Stimulated activated naive B cell treated with anti-CD40 and anti-IgM and Interleukin-4, amounts not matched to agents 10 μg/mL and 1 μg/mL and 100 μg/mL, for 72 hours (primary cell): ENCODE results near the gene OGFOD2.
"Not testable (repeated sequence)": the region's sequence is repeated elsewhere in the genome, so short reads cannot be mapped to it uniquely, and the experiment has no call there.

ENCODE experiments used
- ATAC-seq, 2 donors: fragments of 150-1000 bp; cut with Tn5 transposase; replicated peaks; 2 replicates each; pipeline ENCODE4 v1.10.0; 2021; ENCODE audit warnings: moderate library complexity in 1 of 2
- DNase-seq: peaks from one replicate; pipeline ENCODE4 v3.0.0; 2021
- H3K27ac Mint-ChIP-seq: one replicate; pipeline ENCODE4 v1.8.0; 2022; ENCODE audit warnings: mild to moderate bottlenecking, mixed read lengths
- H3K27me3 Mint-ChIP-seq, 2 donors: one replicate each; pipeline ENCODE4 v1.8.0; 2022; ENCODE audit warnings: mixed read lengths in 2 of 2
- H3K36me3 Mint-ChIP-seq, 2 donors: one replicate each; pipeline ENCODE4 v1.8.0; 2022; ENCODE audit warnings: mixed read lengths in 2 of 2, mild to moderate bottlenecking in 1 of 2
- H3K4me1 Mint-ChIP-seq, 2 donors: one replicate each; pipeline ENCODE4 v1.8.0; 2022; ENCODE audit warnings: mixed read lengths in 2 of 2, mild to moderate bottlenecking in 1 of 2
- H3K4me3 Mint-ChIP-seq, 2 donors: one replicate each; pipeline ENCODE4 v1.8.0; 2022; ENCODE audit warnings: mild to moderate bottlenecking in 2 of 2, mixed read lengths in 2 of 2, moderate library complexity in 1 of 2
- H3K9me3 Mint-ChIP-seq, 2 donors: one replicate each; pipeline ENCODE4 v1.8.0; 2022; ENCODE audit warnings: mixed read lengths in 2 of 2, mild to moderate bottlenecking in 1 of 2

OGFOD2 gene

DNA sequence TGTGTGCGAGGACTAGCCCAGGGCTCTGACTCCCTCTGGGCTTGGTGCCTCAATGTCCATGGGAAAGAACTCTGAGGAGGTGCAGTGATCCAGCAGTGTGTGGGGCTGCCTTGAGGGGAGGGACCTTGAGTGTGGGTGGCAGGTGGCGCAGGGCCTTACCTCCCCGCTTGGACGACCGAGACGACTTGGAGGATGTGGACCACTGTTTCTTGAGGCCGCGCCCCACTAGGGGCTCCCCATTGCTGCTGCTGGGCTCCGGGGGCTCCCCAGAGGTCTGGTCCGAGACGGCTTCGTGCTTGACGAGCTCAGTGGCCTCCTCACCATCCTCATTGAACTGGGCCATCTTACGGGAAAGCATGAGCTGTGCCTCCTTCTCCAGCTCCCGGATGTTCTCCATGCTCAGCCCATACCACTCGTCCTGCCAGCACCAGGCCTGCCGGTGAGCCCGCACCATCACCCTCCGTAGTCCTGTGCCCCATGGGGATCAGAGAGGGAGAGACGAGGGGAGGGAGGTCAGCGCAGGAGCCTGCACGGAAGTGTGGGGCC is 30.1 kb downstream of the OGFOD2 start:
- Mint-ChIP-seq H3K9me3 (no peaks in the 10 kb centered on the region), H3K4me3 (no peak overlapping the region), H3K36me3 (peaks cover 13 to 14% of the 10 kb centered on the region in 2 donors), H3K27ac (no peak overlapping the region), H3K4me1 (peaks cover 0 to 5% of the 10 kb centered on the region in 2 donors), H3K27me3 (no peaks in the 10 kb centered on the region)
- no peak for ATAC-seq
- no peak for DNase-seq

DNA sequence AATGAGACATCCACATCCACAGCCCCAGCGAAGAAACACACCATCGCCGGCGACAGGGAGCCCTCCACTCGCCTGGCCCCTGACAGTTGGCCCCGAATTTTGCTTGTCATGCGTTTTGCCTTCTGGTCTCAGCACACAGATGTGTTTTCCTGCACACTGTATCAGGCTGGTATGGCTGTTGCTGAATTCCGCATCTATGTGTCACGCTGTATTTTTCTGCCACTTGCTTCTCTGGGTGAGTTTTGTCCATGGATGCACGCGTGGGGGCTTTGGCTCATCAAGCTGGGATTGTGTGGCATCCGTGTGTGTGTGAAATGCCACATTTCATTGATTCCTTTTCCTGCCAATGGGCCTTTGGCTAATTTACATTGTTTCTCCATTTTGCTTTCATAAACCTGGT is 31.9 kb downstream of the OGFOD2 start:
- Mint-ChIP-seq H3K9me3 (no peaks in the 10 kb centered on the region), H3K4me3 (no peak overlapping the region), H3K4me1 (no peaks in the 10 kb centered on the region), H3K36me3 (peaks cover 11 to 14% of the 10 kb centered on the region in 2 donors), H3K27me3 (no peaks in the 10 kb centered on the region), H3K27ac (no peak overlapping the region)
- DNase-seq (no peak), ATAC-seq (no peak)

DNA sequence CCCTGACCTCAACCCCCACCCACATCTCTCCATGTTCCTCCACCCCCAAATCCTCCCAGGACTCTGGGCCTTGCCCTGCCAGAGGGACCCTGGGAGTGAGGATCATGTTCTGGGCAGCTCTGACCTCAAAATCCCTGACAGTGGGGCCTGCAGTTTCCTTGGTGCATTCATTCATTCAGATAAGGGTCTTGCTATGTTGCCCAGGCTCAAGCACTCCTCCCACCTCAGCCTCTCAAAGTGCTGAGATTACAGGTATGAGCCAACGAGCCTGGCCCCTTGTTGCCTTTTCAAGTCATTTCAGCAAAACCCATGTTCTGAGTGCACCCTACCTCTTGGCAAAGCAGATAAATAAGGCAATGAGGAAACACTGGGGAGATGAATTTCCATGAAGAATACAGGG is 35.1 kb downstream of the OGFOD2 start:
- no peaks in the 10 kb centered on the region for H3K9me3 Mint-ChIP-seq
- ATAC-seq (no peak), DNase-seq (no peak)
- no peak overlapping the region for H3K4me3 Mint-ChIP-seq
- H3K27me3 Mint-ChIP-seq, result no peaks in the 10 kb centered on the region
- H3K27ac Mint-ChIP-seq, result no peak overlapping the region
- H3K4me1 Mint-ChIP-seq, result no peaks in the 10 kb centered on the region
- peaks cover 8 to 9% of the 10 kb centered on the region in 2 donors for H3K36me3 Mint-ChIP-seq

DNA sequence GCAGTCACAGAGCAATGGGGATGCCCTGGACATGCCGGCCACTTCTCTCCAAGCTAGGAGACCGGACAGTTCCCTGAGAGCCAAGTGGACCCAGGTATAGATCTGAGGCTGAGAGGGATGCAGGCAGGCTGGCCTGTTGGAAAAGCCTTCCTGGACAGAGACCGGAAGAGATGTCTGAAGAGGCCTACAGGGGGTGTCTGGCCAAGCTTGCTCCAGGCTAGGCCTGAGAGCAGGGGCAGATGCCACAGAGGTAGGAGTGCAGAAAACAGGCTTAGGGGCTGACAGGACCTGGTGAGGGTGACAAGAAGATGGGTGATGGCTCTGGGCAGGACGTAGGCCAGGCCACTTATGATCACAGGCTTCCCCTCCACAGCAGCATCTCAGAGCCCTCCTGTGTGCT is 35.6 kb downstream of the OGFOD2 start:
- H3K27ac Mint-ChIP-seq, result no peak overlapping the region
- ATAC-seq, result no peak
- no peaks in the 10 kb centered on the region for H3K9me3 Mint-ChIP-seq

DNA sequence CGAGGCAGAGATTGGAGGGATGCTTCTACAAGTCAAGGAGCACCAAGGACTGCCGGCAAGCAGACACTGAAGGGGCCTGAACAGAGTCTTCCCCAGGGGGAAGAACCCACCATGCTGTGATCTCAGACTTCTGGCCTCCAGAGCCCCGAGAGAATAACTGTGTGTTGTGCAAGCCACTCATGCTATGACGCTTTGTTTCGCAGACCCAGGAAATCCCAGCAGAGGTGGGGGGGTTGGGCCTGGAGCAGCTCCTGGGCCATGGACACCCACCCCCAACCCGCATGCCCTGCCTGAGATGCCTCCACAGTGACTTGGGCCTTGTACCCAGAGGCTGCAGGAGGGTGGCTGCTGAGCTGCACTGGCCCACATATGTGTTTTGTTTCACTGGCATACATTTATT is 36.7 kb downstream of the OGFOD2 start:
- no peak for DNase-seq
- no peak for ATAC-seq
- H3K4me3 Mint-ChIP-seq, result no peak overlapping the region
- H3K4me1 Mint-ChIP-seq, result no peaks in the 10 kb centered on the region
- no peak overlapping the region for H3K27ac Mint-ChIP-seq
- H3K9me3 Mint-ChIP-seq, result no peaks in the 10 kb centered on the region
- no peaks in the 10 kb centered on the region for H3K27me3 Mint-ChIP-seq
- peaks cover 7 to 8% of the 10 kb centered on the region in 2 donors for H3K36me3 Mint-ChIP-seq

More for the DNA sequence above, 35.6 kb downstream of the OGFOD2 start:
- no peak for DNase-seq
- Mint-ChIP-seq H3K4me3 (no peak overlapping the region), H3K36me3 (peaks cover 7 to 8% of the 10 kb centered on the region in 2 donors), H3K27me3 (no peaks in the 10 kb centered on the region), H3K4me1 (no peaks in the 10 kb centered on the region)

DNA sequence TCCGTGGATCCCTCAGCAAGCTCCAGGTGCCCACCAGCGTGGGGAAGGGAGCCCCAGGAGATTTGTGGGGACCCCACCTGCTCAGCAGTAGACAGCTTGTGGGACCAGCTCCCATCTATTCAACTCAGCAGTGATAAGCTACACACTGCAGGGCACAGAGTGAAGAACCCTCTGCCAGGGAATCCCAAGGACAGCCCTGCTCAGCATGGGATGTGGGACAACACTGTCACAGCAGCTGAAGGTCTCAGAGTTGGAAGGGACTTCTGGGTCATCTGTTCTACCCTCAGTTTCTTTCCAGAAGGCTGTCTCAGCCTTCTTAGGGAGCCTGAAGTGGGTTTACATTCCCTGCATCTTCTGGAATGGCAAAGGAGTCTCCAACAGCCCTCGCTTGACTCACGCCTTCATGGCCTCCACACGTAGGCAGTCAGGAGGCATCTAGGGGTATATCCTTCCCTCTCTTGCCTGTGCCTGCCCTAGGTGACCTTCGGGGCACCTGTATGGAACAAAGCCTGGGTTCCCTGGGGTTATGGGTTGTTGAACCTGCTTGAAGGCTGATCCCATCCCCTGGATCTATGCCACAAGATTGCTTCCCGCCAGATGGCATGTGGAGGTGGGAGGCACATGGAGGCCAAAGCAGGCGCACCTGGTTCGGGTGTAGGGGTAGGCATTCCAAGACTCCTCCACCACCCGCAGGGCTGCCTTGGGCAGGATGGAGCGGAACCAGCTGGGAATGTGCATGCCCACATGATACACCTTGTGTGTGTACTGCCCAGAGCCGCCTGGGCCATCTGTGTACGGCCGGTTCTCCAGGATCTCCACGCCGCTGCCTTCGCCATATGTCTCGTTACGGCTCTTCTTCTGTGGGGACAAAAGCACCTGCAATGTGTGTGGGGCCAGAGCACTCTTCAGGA is 38.4 kb downstream of the OGFOD2 start:
- Mint-ChIP-seq H3K4me1 (peaks cover 0 to 1% of the 10 kb centered on the region in 2 donors), H3K4me3 (no peak overlapping the region), H3K27ac (no peak overlapping the region), H3K9me3 (no peaks in the 10 kb centered on the region), H3K36me3 (peaks cover 4 to 5% of the 10 kb centered on the region in 2 donors), H3K27me3 (no peaks in the 10 kb centered on the region)
- DNase-seq (no peak), ATAC-seq (no peak)

DNA sequence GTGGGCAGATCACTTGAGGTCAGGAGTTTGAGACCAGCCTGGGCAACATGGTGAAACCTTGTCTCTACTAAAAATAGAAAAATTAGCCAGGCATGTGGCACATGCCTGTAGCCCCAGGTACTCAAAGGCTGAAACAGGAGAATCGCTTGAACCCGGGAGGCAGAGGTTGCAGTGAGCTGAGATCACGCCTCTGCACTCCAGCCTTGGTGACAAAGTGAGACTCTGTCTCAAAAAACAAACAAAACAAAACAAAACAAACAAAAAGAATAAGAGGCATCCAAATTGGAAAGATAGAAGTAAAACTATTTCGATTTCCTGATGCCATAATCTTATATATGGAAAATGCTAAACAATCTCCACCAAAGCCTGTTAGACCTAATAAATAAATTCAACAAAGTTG is 39.4 kb downstream of the OGFOD2 start:
- H3K27ac Mint-ChIP-seq, DNase-seq, H3K4me1 Mint-ChIP-seq, ATAC-seq, H3K36me3 Mint-ChIP-seq, H3K27me3 Mint-ChIP-seq, H3K9me3 Mint-ChIP-seq, H3K4me3 Mint-ChIP-seq: not testable (repeated sequence)

DNA sequence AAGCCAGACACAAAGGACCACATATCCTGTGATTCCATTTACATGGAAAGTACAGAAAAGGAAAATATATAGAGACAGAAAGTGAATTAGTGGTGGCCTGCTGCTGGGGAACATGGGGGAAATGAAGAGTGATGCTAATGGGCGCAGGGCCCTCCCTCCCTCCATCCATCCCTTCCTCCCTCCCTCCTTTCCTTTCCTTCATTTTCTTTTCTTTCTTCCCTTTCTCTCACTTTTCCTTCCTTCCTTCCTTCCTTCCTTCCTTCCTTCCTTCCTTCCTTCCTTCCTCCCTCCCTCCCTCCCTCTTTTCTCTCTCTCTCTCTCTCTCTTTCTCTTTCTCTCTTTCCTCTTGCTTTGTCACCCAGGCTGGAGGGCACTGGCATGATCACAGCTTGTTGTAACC is 42.7 kb downstream of the OGFOD2 start:
- no peak overlapping the region for H3K27ac Mint-ChIP-seq
- no peaks in the 10 kb centered on the region for H3K27me3 Mint-ChIP-seq
- no peak overlapping the region for H3K4me3 Mint-ChIP-seq
- peaks cover 4 to 5% of the 10 kb centered on the region in 2 donors for H3K4me1 Mint-ChIP-seq
- peaks cover 0 to 1% of the 10 kb centered on the region in 2 donors for H3K36me3 Mint-ChIP-seq
- H3K9me3 Mint-ChIP-seq, result no peaks in the 10 kb centered on the region
- no peak for DNase-seq
- no peak for ATAC-seq

DNA sequence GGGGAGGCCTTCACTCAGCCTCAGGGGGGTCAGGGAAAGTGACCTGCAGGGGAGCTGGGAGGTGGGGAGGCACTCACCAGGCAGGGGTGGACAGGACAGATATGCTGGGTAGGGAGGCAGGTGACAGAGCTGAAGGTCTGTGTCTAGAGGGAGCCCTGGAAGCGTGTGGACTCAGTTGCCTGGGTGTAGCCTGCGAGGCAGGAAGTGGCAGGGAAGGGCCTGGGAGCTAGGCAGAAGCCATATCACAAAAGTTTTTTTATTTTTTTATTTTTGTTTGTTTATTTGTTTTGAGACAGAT is 44.7 kb downstream of the OGFOD2 start:
- ATAC-seq (no peak), DNase-seq (no peak)
- H3K27ac Mint-ChIP-seq, result no peak overlapping the region
- peaks cover 4 to 7% of the 10 kb centered on the region in 2 donors for H3K4me1 Mint-ChIP-seq
- H3K4me3 Mint-ChIP-seq, result no peak overlapping the region
- H3K27me3 Mint-ChIP-seq, result no peaks in the 10 kb centered on the region
- H3K36me3 Mint-ChIP-seq, result peaks cover 0 to 1% of the 10 kb centered on the region in 2 donors
- H3K9me3 Mint-ChIP-seq, result no peaks in the 10 kb centered on the region

DNA sequence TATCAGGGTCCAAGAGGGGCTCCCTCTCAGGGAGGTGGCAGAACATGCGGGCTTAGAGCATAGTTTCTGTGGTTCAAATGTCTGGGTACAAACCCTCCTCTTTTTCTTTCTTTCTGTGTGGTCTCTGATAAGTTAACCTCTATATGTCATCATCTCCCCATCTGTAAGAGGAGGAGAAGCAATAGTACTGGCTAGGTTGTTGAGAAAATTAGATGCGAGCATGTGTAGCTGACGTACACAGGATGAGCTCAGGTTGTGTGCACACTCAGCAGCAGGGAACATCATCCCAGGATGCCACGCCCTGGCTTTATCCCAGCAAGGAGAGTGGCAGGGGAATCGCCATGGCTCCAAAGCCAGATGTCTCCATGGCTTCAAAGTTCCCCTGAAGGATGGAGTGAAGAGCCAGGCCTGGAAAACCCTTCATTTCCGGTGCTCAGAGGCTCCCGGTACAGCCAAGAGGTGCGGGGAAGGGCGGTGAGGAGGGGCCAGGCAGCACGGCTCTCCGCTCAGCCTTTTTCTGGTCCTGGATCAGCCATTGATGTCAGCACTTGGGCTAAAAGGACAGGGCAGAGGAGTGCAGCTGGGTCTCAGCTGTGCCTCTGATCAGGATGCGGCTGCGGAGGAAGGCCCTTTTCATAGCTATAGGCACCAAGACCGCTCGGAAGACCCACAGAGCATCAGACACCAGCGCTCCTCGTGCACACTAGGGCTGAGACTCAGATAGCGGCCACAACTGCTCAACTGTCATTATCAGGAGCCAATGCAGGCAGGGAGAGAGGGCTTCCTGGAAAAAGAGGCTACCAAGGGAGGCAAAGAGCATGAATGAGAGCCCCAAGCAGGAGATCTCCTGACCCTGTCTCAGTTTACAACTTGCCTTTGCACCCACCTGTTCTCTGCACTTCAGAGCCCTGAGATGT is 46.9 kb downstream of the OGFOD2 start:
- Mint-ChIP-seq H3K4me3 (no peak overlapping the region), H3K27me3 (no peaks in the 10 kb centered on the region)

DNA sequence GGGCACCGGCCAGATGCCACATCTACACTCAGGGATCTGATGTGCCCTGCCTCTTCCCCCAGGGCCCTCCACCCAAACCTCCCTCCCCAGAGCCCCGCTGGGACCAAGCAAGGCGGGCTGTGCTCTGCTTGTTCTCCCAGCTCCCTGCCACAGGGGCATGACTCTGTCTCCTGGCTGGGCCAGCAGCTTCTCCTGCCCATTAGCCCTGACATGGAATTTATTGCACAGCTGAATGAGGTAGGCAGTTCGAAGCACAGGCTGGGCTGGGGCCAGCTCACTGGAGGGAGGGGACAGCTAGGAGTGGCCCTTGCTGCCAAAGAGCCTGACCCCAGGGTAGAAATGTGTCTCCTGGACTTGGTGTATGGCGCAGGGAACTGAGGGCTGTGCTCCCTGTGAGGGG is 47.8 kb downstream of the OGFOD2 start:
- H3K27ac Mint-ChIP-seq, result no peak overlapping the region
- no peaks in the 10 kb centered on the region for H3K27me3 Mint-ChIP-seq
- no peaks in the 10 kb centered on the region for H3K9me3 Mint-ChIP-seq
- DNase-seq (no peak), ATAC-seq (no peak)
- H3K4me3 Mint-ChIP-seq, result no peak overlapping the region
- peaks cover 4 to 8% of the 10 kb centered on the region in 2 donors for H3K4me1 Mint-ChIP-seq
- peaks cover 4 to 5% of the 10 kb centered on the region in 2 donors for H3K36me3 Mint-ChIP-seq

More for the DNA sequence above, 46.9 kb downstream of the OGFOD2 start:
- Mint-ChIP-seq H3K4me1 (peaks cover 4 to 7% of the 10 kb centered on the region in 2 donors), H3K27ac (no peak overlapping the region), H3K9me3 (no peaks in the 10 kb centered on the region), H3K36me3 (peaks cover 4 to 5% of the 10 kb centered on the region in 2 donors)
- DNase-seq, result no peak
- ATAC-seq, result no peak

DNA sequence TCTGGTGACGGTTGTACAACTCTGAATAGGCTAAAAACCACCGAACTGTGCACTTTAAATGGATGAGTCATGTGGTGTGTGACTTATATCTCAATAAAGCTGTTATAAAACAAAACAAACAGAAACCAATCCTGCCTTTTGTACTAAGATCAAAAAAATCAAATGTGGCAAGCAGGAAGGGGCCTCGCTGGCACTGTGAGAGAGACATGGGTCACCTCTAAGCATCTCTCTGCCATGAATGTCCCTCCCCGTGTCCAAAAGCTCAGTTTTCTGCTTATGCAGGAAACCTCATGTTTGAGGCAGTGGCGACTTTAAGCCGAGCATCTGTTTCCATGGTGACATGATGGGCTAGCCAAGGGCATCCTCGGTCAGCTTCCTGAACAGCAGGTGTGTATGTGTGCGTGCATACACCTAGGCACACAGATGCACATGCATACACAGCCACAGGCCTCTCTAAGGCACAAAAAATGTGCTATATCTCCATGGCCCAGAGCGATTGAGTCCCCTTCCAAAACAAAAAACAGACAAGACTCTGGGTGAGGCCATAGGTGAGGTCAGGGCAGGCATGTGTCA is 49.9 kb downstream of the OGFOD2 start:
- Mint-ChIP-seq H3K9me3 (no peaks in the 10 kb centered on the region), H3K4me1 (peaks cover 0 to 5% of the 10 kb centered on the region in 2 donors), H3K27me3 (no peaks in the 10 kb centered on the region), H3K36me3 (peaks cover 8% of the 10 kb centered on the region in 2 donors), H3K4me3 (no peak overlapping the region), H3K27ac (no peak overlapping the region)
- DNase-seq, result no peak
- ATAC-seq, result no peak

DNA sequence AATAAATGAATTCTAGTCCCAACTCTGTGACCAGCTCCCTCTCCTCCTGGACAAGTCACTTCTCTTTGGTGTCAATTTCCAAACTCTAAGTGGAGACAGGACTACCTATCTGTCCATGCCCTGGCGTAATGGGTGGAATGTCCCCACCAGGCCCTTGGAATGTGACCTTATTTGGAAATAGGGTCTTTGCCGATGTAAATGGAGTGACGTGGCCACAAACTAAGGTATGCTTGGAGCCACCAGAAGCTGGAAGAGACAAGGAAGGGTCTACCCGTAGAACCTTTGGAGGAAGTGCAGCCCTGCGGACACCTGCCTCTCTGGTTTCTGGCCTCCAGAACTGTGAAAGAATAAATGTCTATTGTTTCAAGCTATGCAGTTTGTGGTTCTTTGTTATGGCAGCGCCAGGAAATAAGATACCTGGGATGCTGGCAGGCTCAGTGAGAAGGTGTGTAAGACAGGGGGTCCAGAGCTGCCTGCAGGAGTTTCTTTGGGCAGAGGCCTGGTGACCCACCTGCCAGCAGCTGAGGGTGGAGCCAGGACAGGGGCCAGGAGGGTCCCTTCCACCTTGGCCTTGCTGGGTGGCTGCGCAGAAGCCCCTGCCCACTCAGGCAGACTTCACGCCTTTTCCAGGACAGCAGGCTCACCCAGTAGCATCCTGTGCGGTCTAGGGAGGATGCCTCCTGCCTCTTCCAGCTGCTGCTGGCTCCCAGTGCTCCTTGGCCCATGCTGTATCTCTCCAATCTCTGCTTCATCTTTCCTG is 51.2 kb downstream of the OGFOD2 start:
- Mint-ChIP-seq H3K36me3 (peaks cover 7 to 8% of the 10 kb centered on the region in 2 donors), H3K4me1 (peaks cover 0 to 4% of the 10 kb centered on the region in 2 donors), H3K4me3 (no peak overlapping the region), H3K27ac (no peak overlapping the region), H3K9me3 (no peaks in the 10 kb centered on the region), H3K27me3 (no peaks in the 10 kb centered on the region)
- ATAC-seq (no peak), DNase-seq (no peak)
